Right atrium auricular region (tissue), 2 donors: Measurements from ENCODE around the gene PANK2. TPM values are rescaled to one million over a fixed set of nuclear protein-coding genes. Genes with fewer than 3 reads are reported as not detected.

Experiments
- DNase-seq: peaks from one replicate; pipeline ENCODE4 v3.0.0-alpha.2; 2019; ENCODE audit warnings: low spot score
- H3K27ac ChIP-seq, 2 donors: fragments of 200-600 bp; sonication (generic); 1 replicate in 1 of 2; 2 replicates in 1 of 2; pipeline ENCODE4 v1.5.1; 2016 to 2019
- H3K27me3 ChIP-seq, 2 donors: fragments of 200-600 bp; sonication (generic); one replicate each; pipeline versions ENCODE4 v1.5.1 to v1.6.0; 2017 to 2019
- H3K36me3 ChIP-seq: fragments of 200-600 bp; sonication (generic); one replicate; pipeline ENCODE4 v1.5.1; 2016
- H3K4me1 ChIP-seq, 2 donors: fragments of 200-600 bp; sonication (generic); one replicate each; pipeline versions ENCODE4 v1.5.1 to v1.6.0; 2017 to 2019
- H3K4me3 ChIP-seq, 2 donors: fragments of 200-600 bp; sonication (generic); 1 replicate in 1 of 2; 2 replicates in 1 of 2; pipeline ENCODE4 v1.5.1; 2017 to 2019; ENCODE audit warnings: mild to moderate bottlenecking in 1 of 2, moderate library complexity in 1 of 2
- H3K9me3 ChIP-seq, 2 donors: fragments of 200-600 bp; sonication (generic); one replicate each; pipeline ENCODE4 v1.5.1; 2019
- CTCF ChIP-seq, 2 donors: fragments of 200-600 bp; sonication (generic); IDR thresholded peaks; one replicate each; pipeline ENCODE4 v1.5.1; 2019; ENCODE audit warnings: antibody characterized with exemption in 2 of 2
- total RNA-seq, 2 donors: library from RNA; depleted of rRNA; stranded (reverse); fragments of >200 nt; gene quantifications; one replicate each; pipeline ENCODE4 v1.1.0, GENCODE V29; 2016

PANK2 gene
- total RNA-seq, 2 donors from 2014 or later, result 15.5 to 19.5 TPM

- Histone ChIP-seq H3K4me3 (no peak overlapping the region), H3K36me3 (peaks cover 85% of the 10 kb centered on the region), H3K27ac (no peak overlapping the region), H3K27me3 (no peaks in the 10 kb centered on the region), H3K9me3 (no peaks in the 10 kb centered on the region), H3K4me1 (no peaks in the 10 kb centered on the region)
- no peak for TF ChIP-seq CTCF (IDR thresholded peaks at IDR 0.05)
- no peak for DNase-seq
Measured at GRCh38 chr20:3858689-3859088, 30.5 kb upstream of the PANK2 start.

- no peak for TF ChIP-seq CTCF (IDR thresholded peaks at IDR 0.05)
- no peak for DNase-seq
- Histone ChIP-seq H3K27ac (no peak overlapping the region), H3K9me3 (no peaks in the 10 kb centered on the region), H3K36me3 (peaks cover 100% of the 10 kb centered on the region), H3K4me1 (no peaks in the 10 kb centered on the region), H3K4me3 (no peak overlapping the region), H3K27me3 (no peaks in the 10 kb centered on the region)
Measured at GRCh38 chr20:3861191-3861590, 28.0 kb upstream of the PANK2 start.

- Histone ChIP-seq H3K9me3 (no peaks in the 10 kb centered on the region), H3K4me3 (no peak overlapping the region), H3K4me1 (no peaks in the 10 kb centered on the region), H3K36me3 (peaks cover 97% of the 10 kb centered on the region), H3K27me3 (no peaks in the 10 kb centered on the region), H3K27ac (no peak overlapping the region)
- TF ChIP-seq CTCF (IDR thresholded peaks at IDR 0.05), result no peak
- DNase-seq, result no peak
Measured at GRCh38 chr20:3862333-3862732, 26.9 kb upstream of the PANK2 start.

GRCh38 chr20:3863317-3863716, 25.9 kb upstream of the PANK2 start:
- Histone ChIP-seq H3K36me3 (peaks cover 87% of the 10 kb centered on the region), H3K27ac (no peak overlapping the region), H3K9me3 (no peaks in the 10 kb centered on the region), H3K4me3 (no peak overlapping the region), H3K27me3 (no peaks in the 10 kb centered on the region), H3K4me1 (no peaks in the 10 kb centered on the region)
- TF ChIP-seq CTCF (IDR thresholded peaks at IDR 0.05), result no peak
- DNase-seq, result no peak

- no peak for DNase-seq
- H3K36me3 ChIP-seq, result peaks cover 77% of the 10 kb centered on the region
- no peak overlapping the region for H3K27ac ChIP-seq
- no peaks in the 10 kb centered on the region for H3K27me3 ChIP-seq
- no peaks in the 10 kb centered on the region for H3K9me3 ChIP-seq
- TF ChIP-seq CTCF (IDR thresholded peaks at IDR 0.05), result no peak
- H3K4me1 ChIP-seq, result no peaks in the 10 kb centered on the region
- H3K4me3 ChIP-seq, result no peak overlapping the region
Measured at GRCh38 chr20:3864518-3864917, 24.7 kb upstream of the PANK2 start.

- no peak for DNase-seq
- Histone ChIP-seq H3K27ac (no peak overlapping the region), H3K4me3 (no peak overlapping the region), H3K27me3 (no peaks in the 10 kb centered on the region), H3K9me3 (no peaks in the 10 kb centered on the region), H3K36me3 (peaks cover 75% of the 10 kb centered on the region), H3K4me1 (no peaks in the 10 kb centered on the region)
- no peak for TF ChIP-seq CTCF (IDR thresholded peaks at IDR 0.05)
Measured at GRCh38 chr20:3865152-3865886, 23.9 kb upstream of the PANK2 start.
